Measurements from ENCODE around the gene RAPH1.
"Not testable (repeated sequence)": the region's sequence is repeated elsewhere in the genome, so short reads cannot be mapped to it uniquely, and the experiment has no call there.

RAPH1 gene

DNA sequence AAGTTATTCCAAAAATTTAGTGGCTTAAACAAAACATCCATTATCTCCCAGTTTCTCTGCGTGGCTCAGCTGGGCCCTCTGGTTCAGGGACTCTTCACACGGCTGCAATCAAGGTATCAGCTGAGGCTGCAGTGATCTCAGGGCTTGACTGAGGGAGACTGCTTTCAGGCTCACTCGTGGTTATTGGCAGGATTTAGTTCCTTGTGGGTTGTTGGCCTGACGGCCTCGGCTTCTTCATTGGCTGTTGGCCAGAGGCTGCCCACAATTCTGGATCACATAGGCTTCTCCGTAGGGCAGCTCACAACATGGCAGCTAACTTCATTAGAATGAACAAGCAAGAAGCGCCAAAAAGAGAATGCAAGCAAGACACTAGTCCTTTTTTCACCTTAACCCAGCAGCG, 116.8 kb downstream of the RAPH1 start:
- FAIRE-seq, result no peak

DNA sequence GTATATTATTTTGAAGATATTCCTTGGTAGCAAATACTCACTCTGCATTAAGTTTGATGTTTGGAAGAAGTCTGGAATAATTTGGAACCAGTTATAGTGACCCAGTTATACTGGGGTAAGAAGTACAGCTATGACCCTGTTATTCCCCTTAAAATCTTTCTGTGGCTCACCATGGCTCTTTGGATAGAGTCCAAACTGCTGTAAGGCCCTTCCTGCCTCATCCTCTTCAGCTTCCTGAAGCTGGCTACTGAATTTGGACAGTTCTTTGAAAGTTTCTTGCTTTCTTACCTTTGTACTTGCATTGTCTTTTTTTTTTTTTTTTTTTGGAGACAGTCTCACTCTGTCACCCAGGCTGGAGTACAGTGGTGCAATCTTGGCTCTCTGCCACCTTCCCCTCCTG, 121.3 kb downstream of the RAPH1 start:
- FAIRE-seq, result no peak

DNA sequence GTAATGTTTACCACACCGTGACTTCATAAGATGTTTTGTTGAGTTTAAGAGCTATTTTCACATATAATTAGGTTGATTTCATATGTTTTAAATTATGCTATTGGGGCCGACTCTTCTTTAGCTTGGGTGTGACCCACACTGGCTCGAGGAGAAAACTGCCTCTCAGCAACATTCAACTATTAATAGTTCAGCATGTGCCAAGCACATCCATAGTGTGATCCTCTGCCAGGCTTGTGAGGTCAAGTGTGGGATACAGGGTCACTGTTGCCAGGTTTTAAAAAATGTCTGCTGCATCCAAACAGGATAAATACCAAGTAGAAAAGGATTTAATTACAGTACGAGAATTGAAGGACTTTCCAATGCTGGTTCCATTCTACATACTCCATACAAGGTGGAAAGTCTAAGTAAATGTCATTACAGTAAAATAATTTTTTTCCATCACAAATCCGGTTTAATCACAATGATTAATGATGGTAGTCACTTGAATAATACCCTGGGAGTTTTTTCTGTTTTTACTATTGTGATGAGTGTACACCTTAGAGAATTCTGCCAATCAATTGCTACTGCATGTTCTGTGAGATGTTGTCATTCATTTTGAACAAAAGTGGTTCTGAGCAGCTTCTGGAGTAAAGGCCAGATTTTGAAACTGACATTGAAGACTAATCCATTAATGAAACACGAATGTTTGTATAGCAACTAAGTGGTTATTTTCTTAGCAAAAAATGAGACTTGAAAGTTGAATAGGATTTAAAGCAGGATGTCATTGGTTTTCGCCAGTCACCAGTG, 122.4 kb downstream of the RAPH1 start:
- FAIRE-seq, result no peak

DNA sequence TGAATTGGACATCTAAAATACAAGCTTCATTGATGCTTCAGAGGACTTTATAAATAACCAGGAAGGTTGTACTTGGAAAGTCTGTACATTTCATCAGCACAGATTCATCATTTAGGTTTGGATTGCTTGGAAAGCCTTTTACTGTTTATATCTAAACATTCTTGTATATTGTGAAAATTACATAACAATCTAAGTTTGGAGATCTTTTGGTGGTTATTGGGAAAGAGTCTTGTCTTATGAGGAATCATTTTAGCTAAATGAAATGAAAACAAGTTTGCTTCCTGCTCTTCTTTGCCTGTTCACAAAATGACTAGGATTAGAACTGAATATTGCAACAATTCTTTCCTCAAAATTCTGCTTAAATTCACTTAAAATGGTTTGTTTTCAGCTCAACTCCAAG, 127.6 kb downstream of the RAPH1 start:
- no peak for FAIRE-seq

DNA sequence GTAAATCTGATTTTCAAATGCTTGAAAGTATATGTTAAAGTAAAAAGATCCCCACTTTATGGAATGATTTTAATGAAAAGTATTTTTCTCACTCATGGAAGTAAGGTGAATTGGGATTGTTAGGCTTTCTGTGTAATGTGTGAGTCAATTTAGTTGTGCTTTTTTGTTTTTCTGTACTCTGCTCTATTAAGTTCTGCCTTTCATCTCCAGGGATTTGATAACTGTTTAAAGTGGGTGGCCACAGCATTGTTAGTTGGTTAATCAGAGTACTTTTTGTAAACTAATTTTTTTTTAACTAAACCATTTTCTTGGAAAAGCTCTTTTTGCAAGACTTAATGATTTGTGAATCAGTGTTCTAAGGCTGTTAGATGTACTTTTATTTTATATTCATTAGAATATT, 130.1 kb downstream of the RAPH1 start:
- FAIRE-seq, result no peak

DNA sequence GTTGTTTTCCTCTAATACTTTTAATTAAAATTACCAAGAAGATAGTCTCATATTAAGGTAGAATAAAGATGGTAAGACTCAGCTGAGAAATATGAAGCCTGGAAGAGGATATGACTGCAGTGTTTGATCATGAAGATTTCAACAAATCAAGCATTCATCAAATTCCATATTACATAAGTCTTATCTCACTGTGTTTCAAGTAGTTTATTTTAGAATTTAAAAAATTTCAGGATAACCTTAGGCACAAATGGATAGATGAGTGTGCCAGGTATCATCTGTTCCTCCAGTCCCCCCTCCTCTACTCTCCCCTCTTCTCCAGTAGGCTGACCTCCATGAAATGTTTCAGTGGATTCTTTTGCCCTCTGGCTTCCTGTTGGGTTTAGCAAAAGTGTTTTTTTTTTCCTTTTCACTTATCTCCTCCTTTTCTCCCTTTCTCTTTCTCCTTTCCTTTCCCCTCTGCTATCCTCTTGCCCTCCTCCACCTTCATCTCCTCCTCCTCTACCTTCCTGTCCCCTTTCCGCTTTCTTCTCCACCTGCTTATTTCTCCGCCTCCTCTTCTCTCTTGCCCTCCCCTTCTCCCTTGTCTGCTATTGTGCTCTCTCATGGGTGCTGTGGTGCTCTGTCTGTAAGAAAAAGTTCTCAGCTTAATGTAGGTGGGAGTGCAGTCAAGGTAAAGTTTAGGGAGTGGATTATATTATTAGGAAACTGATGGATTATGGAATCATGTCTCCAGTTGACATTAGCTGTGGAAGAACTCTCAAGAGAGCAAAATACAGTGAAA, 134.1 kb downstream of the RAPH1 start:
- FAIRE-seq, result no peak

DNA sequence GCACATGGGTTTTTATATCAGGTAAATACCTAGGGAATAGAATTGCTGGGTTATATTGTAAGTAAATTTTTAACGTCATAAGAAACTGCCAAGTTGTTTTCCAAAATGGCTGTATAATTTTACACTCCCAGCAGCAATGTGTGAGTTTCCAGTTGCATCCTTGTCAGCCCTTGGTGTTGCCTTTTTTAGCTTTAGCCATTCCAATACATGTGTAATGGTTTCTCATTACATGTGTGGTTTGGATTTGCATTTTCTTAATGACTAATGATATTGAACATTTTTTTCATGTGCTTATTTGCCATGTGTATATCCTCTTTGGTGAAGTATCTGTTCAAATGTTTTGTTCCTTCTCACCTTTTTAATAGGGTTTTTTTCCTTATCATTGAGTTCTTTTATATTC, 136.1 kb downstream of the RAPH1 start:
- FAIRE-seq, result no peak

DNA sequence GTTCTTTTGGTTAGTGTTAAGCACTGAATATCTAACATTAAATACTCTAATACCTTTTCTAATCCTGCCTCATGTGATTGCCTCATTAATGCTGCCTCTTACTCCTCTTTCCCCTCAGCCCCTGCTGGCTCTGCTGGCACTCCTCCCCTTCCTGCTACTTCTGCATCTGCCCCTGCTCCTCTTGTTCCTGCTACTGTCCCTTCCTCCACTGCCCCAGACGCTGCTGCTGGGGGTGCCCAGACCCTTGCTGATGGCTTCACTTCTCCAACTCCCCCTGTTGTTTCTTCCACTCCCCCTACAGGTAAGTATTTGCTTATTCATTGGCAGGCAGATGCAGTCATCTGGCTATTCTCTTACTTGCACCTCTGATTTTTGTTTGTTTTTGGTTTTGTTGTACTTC, 138.4 kb downstream of the RAPH1 start:
- no peak for FAIRE-seq

DNA sequence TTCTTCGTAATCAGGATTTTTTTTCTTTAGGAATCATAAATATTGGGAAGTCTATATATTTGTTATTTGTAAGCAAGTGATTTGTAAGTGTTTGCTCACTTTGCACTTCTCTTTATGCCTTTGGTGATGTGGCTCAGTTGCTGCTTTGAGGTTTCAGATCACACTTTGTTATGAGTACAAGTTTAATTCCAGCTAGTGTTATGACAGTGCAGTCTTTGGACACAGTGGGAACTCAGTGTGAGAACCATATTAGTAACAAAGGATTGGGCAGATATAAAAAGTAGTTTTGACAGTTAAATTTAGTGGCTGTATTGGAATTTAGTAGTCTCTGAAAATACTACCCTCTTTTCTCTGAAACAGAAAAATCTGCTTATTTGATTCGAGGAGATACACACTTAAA, 139.2 kb downstream of the RAPH1 start:
- no peak for FAIRE-seq

DNA sequence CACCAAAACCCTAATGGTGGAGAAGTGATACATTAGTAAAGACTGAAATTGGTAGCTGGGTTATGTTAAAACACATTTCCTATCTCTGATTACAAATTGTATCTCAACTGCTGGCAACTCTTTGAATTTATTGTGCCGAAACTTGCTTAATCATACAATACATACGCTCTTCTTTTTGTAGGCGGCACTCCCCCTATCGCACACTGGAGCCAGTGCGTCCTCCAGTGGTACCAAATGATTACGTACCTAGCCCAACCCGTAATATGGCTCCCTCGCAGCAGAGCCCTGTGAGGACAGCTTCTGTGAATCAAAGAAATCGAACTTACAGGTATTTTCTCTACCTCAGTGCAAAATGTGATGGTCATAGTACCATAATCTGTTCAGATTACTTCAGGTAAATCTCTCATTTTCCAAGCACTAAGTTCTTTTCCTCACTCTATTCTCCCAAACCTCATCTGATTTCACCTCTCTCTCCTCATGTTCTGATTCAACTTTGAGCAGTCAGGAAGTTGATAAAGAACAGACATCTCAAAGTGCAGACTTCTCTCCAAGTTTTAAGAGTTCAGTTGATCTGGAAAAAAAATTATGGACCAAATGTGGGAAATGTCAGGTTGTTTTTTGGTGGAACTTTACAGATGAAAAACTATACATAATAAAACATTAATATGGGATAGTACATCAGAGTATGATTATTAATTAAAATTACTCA, 140.4 kb downstream of the RAPH1 start:
- FAIRE-seq, result peak; percentile 55

DNA sequence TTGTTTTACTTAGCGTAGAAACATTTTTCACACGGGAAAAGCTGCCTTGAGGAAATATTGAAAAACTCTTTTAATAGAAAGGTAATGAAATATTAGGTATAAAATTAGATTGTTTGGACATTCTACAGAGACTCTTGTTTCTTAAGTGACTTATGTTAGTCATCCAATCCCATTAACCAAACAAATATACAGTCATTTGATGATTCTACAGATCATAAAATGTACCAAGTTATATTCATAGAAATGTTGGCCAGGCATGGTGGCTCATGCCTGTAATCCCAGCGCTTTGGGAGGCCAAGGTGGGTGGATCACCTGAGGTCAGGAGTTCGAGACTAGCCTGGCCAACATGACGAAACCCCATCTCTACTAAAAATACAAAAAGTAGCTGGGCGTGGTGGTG, 146.9 kb downstream of the RAPH1 start:
- FAIRE-seq, result not testable (repeated sequence)

DNA sequence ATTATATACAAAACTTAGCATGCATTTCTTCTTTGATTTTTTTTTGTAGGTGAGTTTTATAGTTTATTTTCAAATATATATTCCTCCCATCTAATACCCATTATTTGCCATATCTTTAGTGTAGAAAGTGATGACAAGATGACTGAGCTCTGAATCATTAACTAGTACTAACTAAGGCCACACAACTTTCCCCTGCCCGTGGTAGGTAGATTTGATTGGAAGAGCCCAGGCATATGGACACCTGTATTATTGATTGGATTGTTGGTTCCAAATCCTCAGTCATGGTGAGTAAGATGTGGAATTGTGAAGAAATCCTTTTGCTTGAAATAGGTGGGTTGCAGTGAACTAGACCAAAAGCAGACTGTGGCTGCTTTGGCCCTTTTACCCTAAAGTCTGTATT, 152.1 kb downstream of the RAPH1 start:
- FAIRE-seq, result no peak

DNA sequence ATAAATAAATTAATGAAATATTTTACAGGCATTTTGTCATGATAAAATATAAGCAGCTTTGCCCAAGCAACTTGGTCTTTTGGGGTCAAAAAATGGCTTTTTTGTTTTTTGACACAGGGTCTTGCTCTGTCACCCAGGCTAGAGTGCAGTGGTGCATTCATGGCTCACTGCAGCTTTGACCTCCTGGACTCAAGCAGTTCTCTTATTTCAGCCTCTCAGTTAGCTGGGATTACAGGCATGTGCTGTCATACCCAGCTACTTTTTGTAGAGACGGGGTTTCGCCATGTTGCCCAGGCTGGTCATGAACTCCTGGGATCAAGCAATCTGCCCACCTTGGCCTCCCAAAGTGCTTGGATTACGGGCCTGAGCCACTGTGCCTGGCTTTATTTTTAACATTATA, 155.9 kb downstream of the RAPH1 start:
- FAIRE-seq, result no peak

DNA sequence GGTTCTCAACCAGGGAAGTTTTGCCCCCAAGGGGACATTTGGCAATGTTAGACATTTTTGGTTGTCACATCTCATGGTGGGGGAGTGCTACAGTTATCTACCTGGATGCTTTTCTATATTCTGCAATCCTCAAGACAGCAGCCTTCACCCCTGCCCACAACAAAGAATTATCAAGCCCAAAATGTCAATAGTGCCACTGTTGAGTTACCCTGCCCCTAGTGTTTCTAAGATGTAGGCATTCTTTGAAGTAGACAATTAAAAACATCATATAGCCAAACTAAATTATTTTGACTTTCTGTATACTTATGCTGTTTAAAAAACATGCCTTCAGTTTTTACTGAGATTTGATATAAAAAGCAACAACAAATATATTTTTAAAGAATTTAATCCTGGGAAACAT, 158.9 kb downstream of the RAPH1 start:
- no peak for FAIRE-seq

DNA sequence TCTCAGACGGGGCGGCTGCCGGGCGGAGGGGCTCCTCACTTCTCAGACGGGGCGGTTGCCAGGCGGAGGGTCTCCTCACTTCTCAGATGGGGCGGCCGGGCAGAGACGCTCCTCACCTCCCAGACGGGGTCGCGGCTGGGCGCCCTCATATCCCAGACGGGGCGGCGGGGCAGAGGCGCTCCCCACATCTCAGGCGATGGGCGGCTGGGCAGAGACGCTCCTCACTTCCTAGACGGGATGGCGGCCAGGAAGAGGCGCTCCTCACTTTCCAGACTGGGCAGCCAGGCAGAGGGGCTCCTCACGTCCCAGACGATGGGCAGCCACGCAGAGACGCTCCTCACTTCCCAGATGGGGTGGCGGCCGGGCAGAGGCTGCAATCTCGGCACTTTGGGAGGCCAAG, 162.4 kb downstream of the RAPH1 start:
- not testable (repeated sequence) for FAIRE-seq

DNA sequence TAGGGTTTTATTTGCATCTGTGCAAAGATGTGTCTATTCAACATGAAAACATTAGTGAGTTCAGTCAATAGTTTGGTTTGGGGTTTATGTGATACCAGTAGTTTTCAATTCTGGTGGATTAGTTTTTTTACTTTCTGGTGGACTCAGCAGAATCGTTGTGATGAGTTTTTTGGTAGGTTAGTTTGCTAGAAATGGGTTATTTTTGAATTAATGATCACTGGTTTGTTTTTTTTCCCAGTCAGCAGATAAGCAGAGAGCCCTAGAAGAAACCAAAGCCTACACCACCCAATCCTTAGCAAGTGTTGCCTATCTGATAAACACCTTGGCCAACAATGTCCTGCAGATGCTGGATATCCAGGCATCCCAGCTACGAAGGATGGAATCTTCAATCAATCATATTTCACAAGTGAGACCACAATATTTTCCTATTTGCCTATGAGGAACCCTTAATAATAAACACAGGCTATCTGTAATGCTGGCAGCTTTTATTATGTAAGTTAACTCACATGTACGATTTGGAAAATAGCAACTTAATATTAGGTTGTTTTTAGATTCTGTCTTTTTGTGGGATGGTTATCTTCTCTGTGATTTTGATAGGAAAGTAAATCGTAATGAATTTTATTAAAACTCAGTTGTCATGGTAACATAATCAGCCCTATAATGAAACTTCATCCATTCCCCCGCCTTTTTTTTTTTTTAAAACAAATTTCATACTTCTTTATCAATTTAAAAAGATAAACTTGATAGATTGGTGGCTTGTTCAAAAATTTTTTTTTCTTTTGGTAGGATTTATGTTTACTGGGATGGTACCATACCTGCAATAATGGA, 168.2 kb downstream of the RAPH1 start:
- FAIRE-seq, result no peak

DNA sequence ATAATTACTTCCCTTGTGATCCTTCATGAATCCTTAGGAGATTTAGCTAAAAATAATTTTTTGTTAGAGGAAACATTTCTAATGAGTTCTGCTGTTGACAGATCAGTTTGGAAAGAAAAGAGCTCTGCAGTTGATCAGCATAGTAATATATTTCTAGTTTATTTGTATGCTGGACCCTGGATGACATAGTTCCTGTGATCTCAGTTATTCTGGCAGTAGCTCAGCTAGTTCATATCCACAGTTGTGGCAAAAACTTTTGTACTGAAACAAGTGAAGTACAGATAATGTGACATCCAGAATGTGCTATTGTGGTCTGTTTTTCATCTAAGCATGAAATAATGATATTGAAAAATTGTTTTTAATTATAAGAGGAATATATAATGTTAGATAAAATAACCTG, 173.2 kb downstream of the RAPH1 start:
- FAIRE-seq, result no peak

DNA sequence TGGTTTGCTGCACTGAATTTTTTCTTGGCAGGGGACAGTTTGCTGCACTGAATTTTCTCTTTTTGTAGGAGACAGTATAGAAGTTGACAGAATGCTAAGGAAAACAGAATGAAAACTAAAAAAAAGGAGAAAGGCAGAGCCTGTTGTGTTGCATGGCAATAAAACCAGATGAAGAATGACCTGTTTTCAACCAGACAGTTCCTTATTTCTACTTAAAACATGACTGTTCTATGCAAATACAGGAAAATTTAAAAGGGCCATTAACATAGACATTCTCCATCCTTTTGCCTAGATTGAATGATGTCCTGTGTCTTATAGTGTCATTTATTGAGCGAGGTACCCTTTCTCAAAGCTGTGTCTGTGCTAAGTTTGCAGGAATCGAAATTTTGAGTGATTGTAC, 173.6 kb downstream of the RAPH1 start:
- no peak for FAIRE-seq

DNA sequence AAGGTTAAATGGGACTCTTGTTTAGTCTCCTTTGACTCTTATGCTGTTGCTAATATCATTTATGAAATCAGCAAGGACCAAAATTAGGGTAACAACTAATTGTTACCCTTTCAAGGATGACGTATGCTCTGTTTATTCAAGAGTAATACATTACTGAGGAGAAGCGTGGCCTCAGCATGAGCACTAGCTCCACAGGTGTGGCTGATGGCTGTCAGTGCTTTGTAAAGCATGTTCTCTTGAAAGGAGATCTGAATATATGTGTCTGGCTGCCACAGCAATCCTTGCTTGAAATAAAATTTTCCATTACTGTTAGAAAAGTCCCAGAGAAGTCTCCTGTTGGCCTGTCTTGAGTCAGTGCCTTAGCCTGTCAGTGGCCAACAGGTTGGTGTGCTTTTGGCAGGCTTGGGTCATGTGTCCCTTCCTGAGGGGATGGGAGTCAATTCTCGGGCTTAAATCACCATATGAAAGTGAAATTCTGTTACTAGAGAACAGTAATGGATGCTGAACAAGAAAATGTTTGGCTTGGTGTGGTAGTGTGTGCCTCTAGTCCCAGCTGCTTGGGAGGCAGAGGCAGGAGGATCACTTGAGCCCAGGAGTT, 174.2 kb downstream of the RAPH1 start:
- no peak for FAIRE-seq

DNA sequence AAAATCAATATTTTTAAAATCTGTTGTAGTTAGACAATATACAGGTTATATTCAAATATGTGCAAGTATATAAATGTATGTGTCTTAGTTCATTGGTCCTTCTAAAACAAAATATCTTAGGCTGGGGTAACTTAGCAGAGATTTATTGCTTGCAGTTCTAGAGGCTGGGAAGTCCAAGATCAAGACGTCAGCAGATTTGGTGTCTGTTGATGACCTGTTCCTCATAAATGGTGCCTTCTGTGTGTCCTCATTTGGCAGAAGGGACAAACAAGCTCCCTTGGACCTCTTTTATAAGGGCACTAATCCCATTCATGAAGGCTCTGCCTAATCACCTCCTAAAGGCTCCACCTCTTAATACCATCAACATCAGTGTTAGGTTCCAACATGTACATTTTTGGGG, 175.7 kb downstream of the RAPH1 start:
- no peak for FAIRE-seq

DNA sequence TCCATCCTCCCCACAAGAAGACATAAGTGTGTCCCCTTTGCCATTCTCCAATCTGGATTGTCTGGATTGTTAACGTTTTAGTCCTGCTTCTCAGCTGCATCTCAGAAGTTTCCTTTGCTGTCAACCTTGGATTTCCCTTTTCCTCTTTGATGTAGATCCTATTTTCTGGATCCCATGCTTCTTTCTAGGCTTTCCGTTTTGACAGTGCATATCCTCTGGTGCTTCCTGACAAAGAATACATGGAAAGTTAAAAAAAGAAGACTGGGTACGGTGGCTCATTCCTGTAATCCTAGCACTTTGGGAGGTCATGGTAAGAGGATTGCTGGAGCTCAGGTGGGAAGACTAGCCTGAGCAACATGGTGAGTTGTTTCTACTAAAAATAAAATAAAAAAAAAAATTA, 180.1 kb downstream of the RAPH1 start:
- FAIRE-seq, result no peak

DNA sequence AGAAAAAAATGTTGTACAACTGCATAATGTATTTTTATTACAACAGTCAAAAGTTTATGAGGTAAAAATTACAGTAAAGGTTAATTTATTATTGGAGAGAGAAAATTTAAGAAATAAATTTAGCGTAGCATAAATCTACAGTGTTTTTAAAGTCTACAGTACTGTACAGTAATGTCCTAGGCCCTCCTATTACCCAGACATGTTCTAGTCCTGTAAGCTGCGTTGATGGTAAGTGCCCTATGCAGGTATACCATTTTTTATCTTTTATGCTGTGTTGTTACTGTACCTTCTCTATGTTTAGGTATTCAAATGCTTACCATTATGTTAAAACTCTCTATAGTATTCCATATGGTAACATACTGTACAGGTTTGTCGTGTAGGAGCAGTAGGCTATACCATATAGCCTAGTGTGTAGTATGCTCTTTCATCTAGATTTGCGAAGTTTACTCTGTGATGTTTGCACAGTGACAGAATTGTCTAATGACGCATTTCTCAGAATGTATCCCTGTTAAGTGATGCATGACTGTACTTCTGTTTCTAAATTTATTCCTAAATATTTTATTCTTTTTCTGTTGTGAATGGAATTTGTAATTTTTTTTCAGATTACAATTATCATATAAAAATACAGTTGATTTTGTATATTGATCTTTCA, 182.4 kb downstream of the RAPH1 start:
- no peak for FAIRE-seq

All from colon (tissue), 2 donors.